Mesenchymal stem cell (in vitro differentiated cells and primary cell): ENCODE measurements around the gene PTPRG.

ENCODE experiments used
- DNase-seq: peaks from one replicate; pipeline ENCODE4 v3.0.0-alpha.2; 2013
- H2AFZ ChIP-seq: one replicate; pipeline ENCODE4 v1.6.1; 2013; ENCODE audit warnings: low read depth, mild to moderate bottlenecking, control low read depth, inconsistent platforms, low read length, moderate library complexity
- H2AK5ac ChIP-seq: 2 replicates; pipeline ENCODE4 v1.6.1; 2013; ENCODE audit warnings: low read length, moderate library complexity, mild to moderate bottlenecking, inconsistent platforms; ENCODE audit not compliant: severe bottlenecking
- H2BK120ac ChIP-seq: one replicate; pipeline ENCODE4 v1.6.1; 2013; ENCODE audit warnings: low read depth, mild to moderate bottlenecking, inconsistent platforms, low read length, moderate library complexity
- H2BK12ac ChIP-seq, 2 experiments: one replicate each; pipeline ENCODE4 v1.6.1; 2013; ENCODE audit warnings: inconsistent platforms in 2 of 2, low read length in 2 of 2, mild to moderate bottlenecking in 2 of 2, moderate library complexity in 2 of 2, control low read depth in 1 of 2
- H2BK15ac ChIP-seq: one replicate; pipeline ENCODE4 v1.6.1; 2013; ENCODE audit warnings: mild to moderate bottlenecking, low read depth, inconsistent platforms; ENCODE audit not compliant: poor library complexity, severe bottlenecking
- H2BK5ac ChIP-seq: 2 replicates; pipeline ENCODE4 v1.6.1; 2013; ENCODE audit warnings: low read depth, mild to moderate bottlenecking, low read length, control low read depth, inconsistent platforms; ENCODE audit not compliant: poor library complexity, severe bottlenecking
- H3K14ac ChIP-seq, 2 experiments: one replicate each; pipeline ENCODE4 v1.6.1; 2013; ENCODE audit warnings: inconsistent platforms in 2 of 2, low read length in 2 of 2, control low read depth in 1 of 2, mild to moderate bottlenecking in 1 of 2, moderate library complexity in 1 of 2
- H3K18ac ChIP-seq, 2 experiments: one replicate each; pipeline ENCODE4 v1.6.1; 2013; ENCODE audit warnings: inconsistent platforms in 2 of 2, low read length in 2 of 2, control low read depth in 1 of 2, low read depth in 1 of 2, mild to moderate bottlenecking in 1 of 2
- H3K23ac ChIP-seq, 2 experiments: one replicate each; pipeline ENCODE4 v1.6.1; 2013; ENCODE audit warnings: inconsistent platforms in 2 of 2, low read length in 2 of 2, mild to moderate bottlenecking in 2 of 2, moderate library complexity in 2 of 2, control low read depth in 1 of 2
- H3K27ac ChIP-seq: 2 replicates; pipeline ENCODE4 v1.5.1; 2013; ENCODE audit warnings: mild to moderate bottlenecking, moderate library complexity, low read length, control low read depth, inconsistent platforms; ENCODE audit not compliant: poor library complexity, severe bottlenecking
- H3K27me3 ChIP-seq, 2 experiments: 2 replicates each; pipeline versions ENCODE4 v1.6.1 to v1.7.0; 2013; ENCODE audit warnings: low read length in 2 of 2, mild to moderate bottlenecking in 2 of 2, moderate library complexity in 2 of 2, control low read depth in 1 of 2, inconsistent platforms in 1 of 2; ENCODE audit not compliant: control insufficient read depth in 1 of 2, insufficient read depth in 1 of 2
- H3K36me3 ChIP-seq, 2 experiments: 2 replicates each; pipeline versions ENCODE4 v1.6.1 to v1.7.0; 2013; ENCODE audit warnings: low read length in 2 of 2, control low read depth in 1 of 2, inconsistent platforms in 1 of 2, low read depth in 1 of 2, mild to moderate bottlenecking in 1 of 2; ENCODE audit not compliant: insufficient read depth in 2 of 2, control insufficient read depth in 1 of 2
- H3K4ac ChIP-seq, 2 experiments: one replicate each; pipeline ENCODE4 v1.6.1; 2013; ENCODE audit warnings: inconsistent platforms in 2 of 2, low read length in 2 of 2, mild to moderate bottlenecking in 2 of 2, moderate library complexity in 2 of 2, control low read depth in 1 of 2, low read depth in 1 of 2
- H3K4me1 ChIP-seq: 2 replicates; pipeline ENCODE4 v1.6.1; 2013; ENCODE audit warnings: low read depth, low read length, control low read depth; ENCODE audit not compliant: control insufficient read depth, insufficient read depth
- H3K4me2 ChIP-seq: 2 replicates; pipeline ENCODE4 v1.6.1; 2013; ENCODE audit warnings: low read length, mild to moderate bottlenecking, inconsistent platforms; ENCODE audit not compliant: poor library complexity, severe bottlenecking
- H3K4me3 ChIP-seq, 2 experiments: 2 replicates each; pipeline versions ENCODE4 v1.5.1 to v1.7.0; 2013; ENCODE audit warnings: low read length in 2 of 2, mild to moderate bottlenecking in 2 of 2, control low read depth in 1 of 2, low read depth in 1 of 2; ENCODE audit not compliant: insufficient read depth in 1 of 2
- H3K79me1 ChIP-seq: replicated peaks from 2 replicates; pipeline ENCODE4 v1.6.1; 2013; ENCODE audit warnings: mild to moderate bottlenecking, control low read depth, low read length, inconsistent platforms; ENCODE audit not compliant: poor library complexity, severe bottlenecking
- H3K9ac ChIP-seq: 2 replicates; pipeline ENCODE4 v1.7.0; 2013; ENCODE audit warnings: mild to moderate bottlenecking, low read length, moderate library complexity
- H3K9me3 ChIP-seq: 2 replicates; pipeline ENCODE4 v1.7.0; 2013; ENCODE audit warnings: mild to moderate bottlenecking, low read length; ENCODE audit not compliant: control insufficient read depth
- H4K8ac ChIP-seq: one replicate; pipeline ENCODE4 v1.6.1; 2013; ENCODE audit warnings: inconsistent platforms, mild to moderate bottlenecking, low read length, moderate library complexity
- H4K91ac ChIP-seq: one replicate; pipeline ENCODE4 v1.6.1; 2013; ENCODE audit warnings: mild to moderate bottlenecking, low read length, inconsistent platforms
- WGBS: methylation state at CpG from one replicate; pipeline ENCODE4 v1.1.7; 2013; ENCODE audit warnings: mixed read lengths; 5-methylcytosine and 5-hydroxymethylcytosine counted together

The PTPRG gene

DNA sequence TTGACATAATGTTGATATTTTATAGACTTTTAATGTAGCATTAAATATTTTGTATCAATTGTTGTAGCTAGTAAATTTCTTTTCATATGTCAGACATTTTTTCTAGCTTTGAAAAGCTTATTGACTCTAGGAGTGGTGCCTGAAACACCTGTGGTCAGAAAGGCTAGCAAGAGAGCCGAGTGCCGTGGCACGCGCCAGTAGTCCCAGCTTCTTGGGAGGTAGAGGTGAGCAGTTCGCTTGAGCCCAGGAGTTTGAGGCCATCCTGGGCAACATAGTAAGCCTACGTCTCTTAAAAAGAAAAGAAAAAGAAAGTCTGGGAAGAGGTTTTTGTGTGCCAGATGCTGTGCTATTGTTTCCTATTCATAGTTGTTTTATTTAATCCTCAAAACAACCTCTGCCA is 613.8 kb downstream of the PTPRG start:
- H3K27ac ChIP-seq, result no peak overlapping the region
- no peak overlapping the region for H3K18ac ChIP-seq
- H3K79me1 ChIP-seq, result no peaks in the 10 kb centered on the region
- H3K4me3 ChIP-seq, result no peak overlapping the region
- H3K4ac ChIP-seq, result no peak overlapping the region
- no peaks in the 10 kb centered on the region for H3K4me1 ChIP-seq
- no peak overlapping the region for H4K91ac ChIP-seq
- no peak for DNase-seq
- H2AK5ac ChIP-seq, result no peak overlapping the region
- H2BK120ac ChIP-seq, result no peak overlapping the region
- H2BK5ac ChIP-seq, result no peak overlapping the region
- WGBS, result 99% methylated on average over 6 of the region's 6 CpGs
- no peak overlapping the region for H4K8ac ChIP-seq
- no peak overlapping the region for H3K4me2 ChIP-seq
- no peak overlapping the region for H3K9ac ChIP-seq
- no peak overlapping the region for H2AFZ ChIP-seq
- no peak overlapping the region for H3K14ac ChIP-seq
- no peak overlapping the region for H2BK15ac ChIP-seq
- no peak overlapping the region for H2BK12ac ChIP-seq
- H3K27me3 ChIP-seq, result no peaks in the 10 kb centered on the region
- peaks cover 0 to 21% of the 10 kb centered on the region in 2 experiments for H3K36me3 ChIP-seq
- peaks cover 9% of the 10 kb centered on the region for H3K9me3 ChIP-seq
- H3K23ac ChIP-seq, result no peak overlapping the region

DNA sequence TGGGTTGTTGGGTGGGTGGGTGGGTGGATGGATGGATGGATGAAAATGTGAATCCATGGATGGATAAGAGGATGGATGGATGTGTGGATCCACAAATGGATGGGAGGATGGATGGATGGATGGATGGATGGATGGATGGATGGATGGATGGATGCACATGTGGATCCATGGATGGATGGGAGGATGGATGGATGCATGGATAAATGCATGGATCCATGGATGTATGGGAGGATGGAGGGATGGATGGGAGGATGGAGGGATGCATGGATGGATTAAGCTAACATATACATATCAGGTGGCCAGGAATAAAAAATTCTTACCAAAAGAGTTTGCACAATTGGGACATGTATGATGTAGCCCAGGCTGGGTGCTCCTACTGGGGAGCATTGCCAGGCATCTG is 616.7 kb downstream of the PTPRG start:
- no peak overlapping the region for H3K9ac ChIP-seq
- H3K23ac ChIP-seq, result no peak overlapping the region
- no peaks in the 10 kb centered on the region for H3K27me3 ChIP-seq
- H2BK120ac ChIP-seq, result no peak overlapping the region
- H3K9me3 ChIP-seq, result no peaks in the 10 kb centered on the region
- H3K4me1 ChIP-seq, result no peaks in the 10 kb centered on the region
- H2BK5ac ChIP-seq, result no peak overlapping the region
- DNase-seq, result no peak
- H3K14ac ChIP-seq, result no peak overlapping the region
- H4K8ac ChIP-seq, result no peak overlapping the region
- no peak overlapping the region for H2AFZ ChIP-seq
- no peak overlapping the region for H3K18ac ChIP-seq
- H3K4ac ChIP-seq, result no peak overlapping the region
- peaks cover 0 to 14% of the 10 kb centered on the region in 2 experiments for H3K36me3 ChIP-seq
- no peak overlapping the region for H2BK15ac ChIP-seq
- H2AK5ac ChIP-seq, result no peak overlapping the region
- no peaks in the 10 kb centered on the region for H3K79me1 ChIP-seq
- H2BK12ac ChIP-seq, result no peak overlapping the region
- H3K4me2 ChIP-seq, result no peak overlapping the region
- no peak overlapping the region for H3K4me3 ChIP-seq
- no peak overlapping the region for H3K27ac ChIP-seq
- no peak overlapping the region for H4K91ac ChIP-seq

DNA sequence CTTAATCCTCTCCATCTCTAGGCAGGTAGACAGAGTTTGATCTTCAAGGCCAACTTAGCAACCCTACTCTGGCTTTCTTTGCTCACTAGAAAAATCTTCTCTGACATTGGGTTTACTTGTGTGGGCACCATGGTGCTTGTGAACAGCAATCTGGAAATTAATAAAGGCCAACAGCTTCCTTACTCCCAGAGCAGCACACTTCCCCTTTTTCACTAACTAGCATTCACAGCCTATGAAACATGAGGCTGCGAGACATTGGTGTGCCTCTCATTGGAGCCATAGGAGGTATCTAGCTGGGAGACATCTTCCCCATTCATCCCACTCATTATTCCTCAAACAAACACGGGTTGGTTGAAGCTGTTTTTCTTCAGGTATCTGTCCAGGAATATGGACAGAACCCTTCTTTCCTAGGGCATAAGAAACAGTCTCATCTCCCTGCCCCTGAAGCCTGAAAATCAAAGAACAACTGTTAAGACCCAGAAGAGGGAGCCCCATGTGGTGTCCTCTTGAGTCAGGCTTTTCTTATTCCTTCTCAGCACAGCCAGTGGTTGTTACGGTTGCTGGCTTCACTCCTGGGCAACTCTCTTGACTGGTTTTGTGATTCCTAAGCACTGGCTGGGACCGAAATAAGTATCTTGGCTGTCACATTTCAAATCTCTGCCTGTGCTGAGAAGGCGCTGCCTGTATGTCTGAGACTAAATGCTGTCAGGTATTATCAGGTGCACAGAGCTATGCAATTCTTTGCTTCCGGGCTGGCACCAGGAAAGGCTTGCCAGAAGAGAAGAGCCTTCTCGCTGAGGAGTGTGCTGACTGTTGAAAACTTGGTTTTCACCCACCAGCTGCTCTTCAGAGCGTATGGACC is 617.6 kb downstream of the PTPRG start:
- Histone ChIP-seq H3K9me3 (no peaks in the 10 kb centered on the region), H3K4me1 (peaks cover under 1% of the 10 kb centered on the region), H3K27ac (no peak overlapping the region)

GRCh38 chr3:62180514-62180913 is 619.1 kb downstream of the PTPRG start:
- H3K18ac ChIP-seq, result no peak overlapping the region
- no peak overlapping the region for H2AK5ac ChIP-seq
- no peak overlapping the region for H2BK15ac ChIP-seq
- H3K27ac ChIP-seq, result no peak overlapping the region
- no peak overlapping the region for H3K4me3 ChIP-seq
- no peaks in the 10 kb centered on the region for H3K27me3 ChIP-seq
- no peaks in the 10 kb centered on the region for H3K79me1 ChIP-seq
- no peak for DNase-seq
- no peak overlapping the region for H3K9ac ChIP-seq
- H3K14ac ChIP-seq, result no peak overlapping the region
- no peak overlapping the region for H2BK12ac ChIP-seq
- no peak overlapping the region for H4K91ac ChIP-seq
- 97% methylated on average over 5 of the region's 5 CpGs for WGBS
- H3K4me2 ChIP-seq, result no peak overlapping the region
- no peak overlapping the region for H2AFZ ChIP-seq
- H4K8ac ChIP-seq, result no peak overlapping the region
- no peak overlapping the region for H2BK120ac ChIP-seq
- H3K9me3 ChIP-seq, result no peaks in the 10 kb centered on the region
- H3K36me3 ChIP-seq, result peaks cover 0 to 9% of the 10 kb centered on the region in 2 experiments
- H3K4me1 ChIP-seq, result peaks cover 3% of the 10 kb centered on the region
- H3K4ac ChIP-seq, result no peak overlapping the region
- no peak overlapping the region for H3K23ac ChIP-seq
- no peak overlapping the region for H2BK5ac ChIP-seq

More for the DNA sequence above, 617.6 kb downstream of the PTPRG start:
- H3K18ac ChIP-seq, result no peak overlapping the region
- no peak overlapping the region for H3K14ac ChIP-seq
- no peak overlapping the region for H2BK5ac ChIP-seq
- no peak overlapping the region for H3K23ac ChIP-seq
- H4K91ac ChIP-seq, result no peak overlapping the region
- H3K79me1 ChIP-seq, result no peaks in the 10 kb centered on the region
- no peak overlapping the region for H2AK5ac ChIP-seq
- H2BK120ac ChIP-seq, result no peak overlapping the region
- no peak overlapping the region for H3K4me2 ChIP-seq
- no peaks in the 10 kb centered on the region for H3K27me3 ChIP-seq
- WGBS, result 92% methylated on average over 8 of the region's 8 CpGs
- H3K4me3 ChIP-seq, result no peak overlapping the region
- H3K36me3 ChIP-seq, result peaks cover 0 to 9% of the 10 kb centered on the region in 2 experiments
- H2BK15ac ChIP-seq, result no peak overlapping the region
- no peak overlapping the region for H4K8ac ChIP-seq
- no peak for DNase-seq
- H2AFZ ChIP-seq, result no peak overlapping the region
- H3K4ac ChIP-seq, result no peak overlapping the region
- H3K9ac ChIP-seq, result no peak overlapping the region
- no peak overlapping the region for H2BK12ac ChIP-seq
